Measurements from ENCODE around the gene SLC7A5.
"Not testable (repeated sequence)": the region's sequence is repeated elsewhere in the genome, so short reads cannot be mapped to it uniquely, and the experiment has no call there.

GRCh38 chr16:87894005-87894404, 24.7 kb upstream of the SLC7A5 start:
- not testable (repeated sequence) for TF ChIP-seq CTCF (IDR thresholded peaks at IDR 0.05; ENCODE audit: extremely low read depth in 1 of 2, insufficient read depth in 1 of 2, low read depth in 1 of 2, low read length in 2 of 2); POLR2A (IDR thresholded peaks at IDR 0.05; ENCODE audit: low read depth, low read length); POLR2AphosphoS5 (IDR thresholded peaks at IDR 0.05; ENCODE audit: insufficient read depth, low read depth, low read length); JUN (IDR thresholded peaks at IDR 0.05; ENCODE audit: borderline replicate concordance, insufficient read depth, insufficient read length, low read depth); EZH2 (IDR thresholded peaks at IDR 0.05; ENCODE audit: borderline replicate concordance, low read depth, low read length, severe bottlenecking); FOS (IDR thresholded peaks at IDR 0.05; ENCODE audit: borderline replicate concordance, insufficient read depth, low read length); MYC (IDR thresholded peaks at IDR 0.05; ENCODE audit: low read depth, low read length)
